WTC11 (cell line): ENCODE results near the gene FEM1B.

ENCODE experiments used
- ATF2 ChIP-seq: sonication (generic); formaldehyde crosslinking; IDR thresholded peaks from 2 replicates; pipeline ENCODE4 v1.8.1; 2022; ENCODE audit warnings: low read depth, missing genetic modification reagents, borderline replicate concordance
- CTCF ChIP-seq: fragments of 200-600 bp; IDR thresholded peaks from 2 replicates; pipeline ENCODE4 v1.8.0; 2022; ENCODE audit warnings: antibody characterized with exemption
- FOXK1 ChIP-seq: sonication (generic); formaldehyde crosslinking; IDR thresholded peaks from 2 replicates; pipeline ENCODE4 v1.8.0; 2022; ENCODE audit warnings: mild to moderate bottlenecking, moderate library complexity, missing genetic modification reagents
- GABPB1 ChIP-seq: sonication (generic); formaldehyde crosslinking; IDR thresholded peaks from 2 replicates; pipeline ENCODE4 v1.8.1; 2023; ENCODE audit warnings: mild to moderate bottlenecking, missing genetic modification reagents
- RELA ChIP-seq: sonication (generic); formaldehyde crosslinking; IDR thresholded peaks from 2 replicates; pipeline ENCODE4 v1.8.1; 2022; ENCODE audit warnings: missing genetic modification reagents, mild to moderate bottlenecking, borderline replicate concordance
- TCF7 ChIP-seq: sonication (generic); formaldehyde crosslinking; IDR thresholded peaks from 2 replicates; pipeline ENCODE4 v1.8.0; 2022; ENCODE audit warnings: mild to moderate bottlenecking, low read depth, missing genetic modification reagents, moderate library complexity
- USF2 ChIP-seq: sonication (generic); formaldehyde crosslinking; IDR thresholded peaks from 2 replicates; pipeline ENCODE4 v1.8.1; 2023; ENCODE audit warnings: mild to moderate bottlenecking, missing genetic modification reagents, moderate library complexity
- TF ChIP-seq, protein P1 (sequence below): sonication (generic); formaldehyde crosslinking; IDR thresholded peaks from 2 replicates; pipeline ENCODE4 v1.8.0; 2022; ENCODE audit warnings: mild to moderate bottlenecking, missing genetic modification reagents

DNA sequence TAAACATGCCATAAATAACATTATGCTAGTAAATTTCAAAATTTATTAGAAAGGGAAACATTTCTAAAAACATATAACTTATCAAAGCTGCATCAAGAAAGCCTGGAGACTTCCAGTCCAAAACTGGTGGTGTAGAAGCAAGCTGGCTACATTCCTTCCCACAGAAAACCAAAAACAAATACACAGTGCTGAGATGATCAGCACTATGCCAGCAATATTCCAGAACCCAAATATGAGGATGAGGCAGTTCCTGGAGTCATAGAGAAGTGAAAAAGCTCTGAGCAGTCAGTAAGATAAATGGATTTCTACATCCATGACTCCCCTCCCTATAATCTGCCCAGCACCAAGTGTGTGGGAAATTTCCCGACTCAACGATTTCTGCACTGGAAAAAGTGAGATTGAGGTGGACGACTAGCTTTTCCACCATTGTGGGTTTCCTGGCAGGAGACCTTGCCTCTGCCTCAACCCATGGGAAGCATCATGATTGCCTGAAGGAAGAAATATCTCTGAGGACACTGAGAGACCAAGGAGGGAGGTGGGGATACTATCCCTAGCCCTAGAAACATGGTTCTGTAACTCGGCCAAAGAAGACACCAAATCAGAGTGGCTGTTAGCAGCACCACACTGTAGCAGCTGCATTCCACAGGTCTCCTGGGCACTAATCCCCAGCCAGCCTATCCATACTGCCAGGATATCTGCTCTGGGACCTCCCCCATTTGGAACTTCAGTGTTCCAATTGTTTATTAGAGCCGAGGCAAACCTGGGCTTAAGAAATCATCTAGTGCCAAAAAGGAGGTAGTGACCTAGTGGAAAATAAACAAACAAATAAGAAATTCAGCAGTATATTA is 36.2 kb upstream of the FEM1B start:
- TF ChIP-seq CTCF, result no peak
- TF ChIP-seq TCF7 (CRISPR knock-in tag), result no peak
- TF ChIP-seq, protein P1, sequence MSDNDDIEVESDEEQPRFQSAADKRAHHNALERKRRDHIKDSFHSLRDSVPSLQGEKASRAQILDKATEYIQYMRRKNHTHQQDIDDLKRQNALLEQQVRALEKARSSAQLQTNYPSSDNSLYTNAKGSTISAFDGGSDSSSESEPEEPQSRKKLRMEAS, result no peak
- no peak for TF ChIP-seq FOXK1 (CRISPR knock-in tag)
- TF ChIP-seq RELA (CRISPR knock-in tag), result no peak
- no peak for TF ChIP-seq GABPB1 (CRISPR knock-in tag)
- no peak for TF ChIP-seq ATF2
- no peak for TF ChIP-seq USF2 (CRISPR knock-in tag)
